Measurements from ENCODE around the gene FMN2. TPM values are rescaled to one million over a fixed set of nuclear protein-coding genes. Genes with fewer than 3 reads are reported as not detected.

Gene FMN2
- total RNA-seq, 2 donors from 2014 or later: 26.9 to 27.2 TPM

DNA sequence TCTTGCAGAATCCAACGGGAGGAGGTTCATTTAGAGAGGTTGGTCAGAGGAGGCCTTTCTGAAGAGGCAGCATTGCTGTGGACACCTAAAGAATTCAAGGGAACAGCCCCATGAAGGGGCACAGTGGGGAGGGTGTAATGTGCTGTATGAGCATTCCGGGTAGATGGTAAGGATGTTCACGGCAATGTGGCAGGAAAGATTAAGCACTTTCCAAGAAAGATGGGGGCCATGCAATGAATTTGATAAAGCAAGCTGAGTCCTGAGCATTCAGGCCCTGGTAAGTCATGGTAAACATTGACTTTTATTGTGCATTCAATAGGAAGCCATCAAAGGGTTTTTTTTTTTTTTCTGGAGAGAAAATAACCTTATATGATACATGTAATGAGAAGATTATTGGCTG is 353.7 kb downstream of the FMN2 start:
- WGBS, 2 experiments (ENCODE audit: insufficient coverage in 1 of 2, insufficient read length in 1 of 2): 86 to 94% methylated on average over 2 to 3 of the region's 3 CpGs
- Histone ChIP-seq H3K36me3 (ENCODE audit: control insufficient read depth, insufficient read depth, low read length) (peaks cover 43% of the 10 kb centered on the region), H3K27ac (ENCODE audit: low read depth, low read length) (no peak overlapping the region), H3K4me3 (ENCODE audit: low read length) (no peak overlapping the region), H3K4me1 (ENCODE audit: control insufficient read depth, insufficient read depth, low read length) (no peaks in the 10 kb centered on the region), H3K9me3 (ENCODE audit: control insufficient read depth, low read length) (no peaks in the 10 kb centered on the region), H3K9ac (ENCODE audit: extremely low read depth, low read length, poor library complexity, severe bottlenecking) (no peak overlapping the region), H3K27me3 (ENCODE audit: control insufficient read depth, insufficient read depth, low read length, poor library complexity, severe bottlenecking) (no peaks in the 10 kb centered on the region)
- H3K9me3 Mint-ChIP-seq: no peaks in the 10 kb centered on the region
- peaks cover 23% of the 10 kb centered on the region for H3K36me3 Mint-ChIP-seq (ENCODE audit: low read depth)
- no peak for DNase-seq
- TF ChIP-seq, protein P1, sequence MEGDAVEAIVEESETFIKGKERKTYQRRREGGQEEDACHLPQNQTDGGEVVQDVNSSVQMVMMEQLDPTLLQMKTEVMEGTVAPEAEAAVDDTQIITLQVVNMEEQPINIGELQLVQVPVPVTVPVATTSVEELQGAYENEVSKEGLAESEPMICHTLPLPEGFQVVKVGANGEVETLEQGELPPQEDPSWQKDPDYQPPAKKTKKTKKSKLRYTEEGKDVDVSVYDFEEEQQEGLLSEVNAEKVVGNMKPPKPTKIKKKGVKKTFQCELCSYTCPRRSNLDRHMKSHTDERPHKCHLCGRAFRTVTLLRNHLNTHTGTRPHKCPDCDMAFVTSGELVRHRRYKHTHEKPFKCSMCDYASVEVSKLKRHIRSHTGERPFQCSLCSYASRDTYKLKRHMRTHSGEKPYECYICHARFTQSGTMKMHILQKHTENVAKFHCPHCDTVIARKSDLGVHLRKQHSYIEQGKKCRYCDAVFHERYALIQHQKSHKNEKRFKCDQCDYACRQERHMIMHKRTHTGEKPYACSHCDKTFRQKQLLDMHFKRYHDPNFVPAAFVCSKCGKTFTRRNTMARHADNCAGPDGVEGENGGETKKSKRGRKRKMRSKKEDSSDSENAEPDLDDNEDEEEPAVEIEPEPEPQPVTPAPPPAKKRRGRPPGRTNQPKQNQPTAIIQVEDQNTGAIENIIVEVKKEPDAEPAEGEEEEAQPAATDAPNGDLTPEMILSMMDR (conservative IDR thresholded peaks at IDR 0.05): no peak
- H3K27ac Mint-ChIP-seq: peak overlapping the region; percentile 19
- H3K4me1 Mint-ChIP-seq: peaks cover 2% of the 10 kb centered on the region
- H3K27me3 Mint-ChIP-seq (ENCODE audit: insufficient read depth): no peaks in the 10 kb centered on the region
- H3K4me3 Mint-ChIP-seq: no peak overlapping the region

DNA sequence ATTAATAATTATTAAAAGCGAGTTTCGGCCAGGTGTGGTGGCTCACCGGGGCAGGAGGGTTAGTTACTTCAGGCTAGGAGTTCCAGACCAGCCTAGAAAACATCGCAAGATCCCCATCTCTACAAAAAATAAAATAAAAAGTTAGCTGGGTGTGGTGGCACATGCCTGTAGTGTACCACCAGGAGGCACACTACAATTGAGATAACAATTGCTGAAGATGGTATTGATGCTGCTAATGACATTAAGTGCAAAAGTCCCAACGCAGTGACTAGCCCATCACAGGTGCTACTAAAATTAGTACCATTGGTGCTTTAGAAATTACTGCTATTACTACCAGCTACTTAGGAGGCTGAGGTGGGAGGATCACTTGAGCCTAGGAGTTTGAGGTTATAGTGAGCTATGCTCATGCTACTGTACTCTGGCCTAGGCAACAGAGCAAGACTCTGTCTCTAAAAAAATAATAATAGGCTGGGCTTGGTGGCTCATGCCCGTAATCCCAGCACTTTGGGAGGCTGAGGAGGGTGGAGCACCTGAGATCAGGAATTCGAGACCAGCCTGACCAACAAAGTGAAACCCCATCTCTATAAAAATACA is 363.6 kb downstream of the FMN2 start:
- TF ChIP-seq, protein P1 (conservative IDR thresholded peaks at IDR 0.05): peak; percentile 78
- no peak overlapping the region for H3K4me3 ChIP-seq (ENCODE audit: low read length)
- H3K9ac ChIP-seq (ENCODE audit: extremely low read depth, low read length, poor library complexity, severe bottlenecking): no peak overlapping the region
- H3K27me3 Mint-ChIP-seq (ENCODE audit: insufficient read depth): no peaks in the 10 kb centered on the region
- peaks cover 8% of the 10 kb centered on the region for H3K36me3 Mint-ChIP-seq (ENCODE audit: low read depth)
- no peaks in the 10 kb centered on the region for H3K9me3 ChIP-seq (ENCODE audit: control insufficient read depth, low read length)
- H3K27ac ChIP-seq (ENCODE audit: low read depth, low read length): no peak overlapping the region
- DNase-seq: peak; percentile 53
- H3K27ac Mint-ChIP-seq: no peak overlapping the region
- H3K27me3 ChIP-seq (ENCODE audit: control insufficient read depth, insufficient read depth, low read length, poor library complexity, severe bottlenecking): no peaks in the 10 kb centered on the region
- H3K4me3 Mint-ChIP-seq: no peak overlapping the region
- peaks cover under 1% of the 10 kb centered on the region for H3K36me3 ChIP-seq (ENCODE audit: control insufficient read depth, insufficient read depth, low read length)
- peaks cover 28% of the 10 kb centered on the region for H3K4me1 Mint-ChIP-seq
- 50 to 70% methylated on average over 1 to 7 of the region's 7 CpGs for WGBS, 2 experiments (ENCODE audit: insufficient coverage in 1 of 2, insufficient read length in 1 of 2)
- H3K4me1 ChIP-seq (ENCODE audit: control insufficient read depth, insufficient read depth, low read length): peaks cover 8% of the 10 kb centered on the region
- H3K9me3 Mint-ChIP-seq: no peaks in the 10 kb centered on the region

DNA sequence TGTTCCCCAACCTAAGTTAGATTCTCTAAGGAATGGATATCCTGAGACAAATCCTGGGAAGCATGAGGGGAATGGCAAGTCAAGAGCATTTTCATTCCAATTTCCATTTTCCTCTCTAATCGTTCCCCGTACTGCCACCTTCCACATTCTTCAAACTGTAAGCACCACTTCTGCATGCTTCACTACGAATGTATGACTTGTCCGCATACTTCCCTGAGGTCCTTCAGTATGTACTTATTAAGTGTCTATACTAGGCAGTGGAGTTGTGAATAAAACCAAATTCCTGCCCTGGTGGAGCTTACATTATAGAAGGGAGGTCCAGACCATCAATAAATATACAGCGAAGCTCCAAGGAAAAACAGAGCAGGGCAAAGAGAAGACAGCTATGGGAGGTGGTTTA is 365.5 kb downstream of the FMN2 start:
- peaks cover 28% of the 10 kb centered on the region for H3K4me1 Mint-ChIP-seq
- peaks cover 8% of the 10 kb centered on the region for H3K36me3 ChIP-seq (ENCODE audit: control insufficient read depth, insufficient read depth, low read length)
- TF ChIP-seq, protein P1 (conservative IDR thresholded peaks at IDR 0.05): no peak
- WGBS, 2 experiments (ENCODE audit: insufficient coverage in 1 of 2, insufficient read length in 1 of 2): 94 to 97% methylated on average over 3 to 5 of the region's 5 CpGs
- no peaks in the 10 kb centered on the region for H3K9me3 ChIP-seq (ENCODE audit: control insufficient read depth, low read length)
- no peak overlapping the region for H3K9ac ChIP-seq (ENCODE audit: extremely low read depth, low read length, poor library complexity, severe bottlenecking)
- no peak overlapping the region for H3K27ac ChIP-seq (ENCODE audit: low read depth, low read length)
- H3K27ac Mint-ChIP-seq: no peak overlapping the region
- H3K4me3 ChIP-seq (ENCODE audit: low read length): no peak overlapping the region
- H3K36me3 Mint-ChIP-seq (ENCODE audit: low read depth): peaks cover 6% of the 10 kb centered on the region
- no peaks in the 10 kb centered on the region for H3K27me3 Mint-ChIP-seq (ENCODE audit: insufficient read depth)
- no peak for DNase-seq
- peaks cover 8% of the 10 kb centered on the region for H3K4me1 ChIP-seq (ENCODE audit: control insufficient read depth, insufficient read depth, low read length)
- no peaks in the 10 kb centered on the region for H3K9me3 Mint-ChIP-seq
- H3K27me3 ChIP-seq (ENCODE audit: control insufficient read depth, insufficient read depth, low read length, poor library complexity, severe bottlenecking): no peaks in the 10 kb centered on the region
- H3K4me3 Mint-ChIP-seq: no peak overlapping the region

Measured in endodermal cell (in vitro differentiated cells).